ENCODE results near the gene GLRX3.

DNA sequence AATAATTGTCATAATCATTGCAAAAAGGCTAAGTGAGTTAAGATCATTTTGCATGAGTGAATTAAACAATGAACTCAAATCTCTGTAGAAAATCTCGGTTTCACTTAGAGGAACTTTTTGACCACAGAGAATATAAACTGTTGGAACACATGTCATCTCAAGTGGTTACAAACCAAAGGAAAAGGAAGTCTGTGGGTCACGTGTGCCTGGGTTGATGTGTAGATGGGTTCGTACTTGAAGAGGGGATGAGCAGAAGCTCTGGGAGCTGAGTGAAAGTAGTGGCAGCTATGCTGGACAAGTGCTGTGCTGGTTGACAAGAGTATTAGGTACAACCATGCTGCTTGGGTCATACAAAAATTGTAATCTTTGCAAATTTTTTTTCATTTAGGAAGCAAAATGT lies 35.0 kb downstream of the GLRX3 start:
- TF ChIP-seq REST (IDR thresholded peaks at IDR 0.05; ENCODE audit: insufficient read depth in 1 of 2, low read depth in 2 of 2, low read length in 2 of 2) (no peak), TAF1 (IDR thresholded peaks at IDR 0.05; ENCODE audit: borderline replicate concordance, insufficient read depth, low read length) (no peak), POLR2AphosphoS5 (IDR thresholded peaks at IDR 0.05; ENCODE audit: low read depth, low read length) (no peak)
